Trophoblast cell (in vitro differentiated cells and primary cell): ENCODE results near the gene MXI1.
"Not testable (repeated sequence)": the region's sequence is repeated elsewhere in the genome, so short reads cannot be mapped to it uniquely, and the experiment has no call there.

Experiments
- DNase-seq, 2 donors: peaks; one replicate each; pipeline ENCODE4 v3.0.0-alpha.2; 2016
- H2AFZ ChIP-seq: 2 replicates; pipeline ENCODE4 v1.6.1; 2013; ENCODE audit warnings: low read length, moderate library complexity, mild to moderate bottlenecking; ENCODE audit not compliant: insufficient read depth, poor library complexity
- H2AK5ac ChIP-seq: 2 replicates; pipeline ENCODE4 v1.6.1; 2013; ENCODE audit warnings: mild to moderate bottlenecking, low read length
- H2BK120ac ChIP-seq: 2 replicates; pipeline ENCODE4 v1.6.1; 2013; ENCODE audit warnings: low read length, mild to moderate bottlenecking, moderate library complexity; ENCODE audit not compliant: insufficient read depth, poor library complexity
- H2BK12ac ChIP-seq: 2 replicates; pipeline ENCODE4 v1.6.1; 2013; ENCODE audit warnings: mild to moderate bottlenecking, low read length, moderate library complexity
- H2BK5ac ChIP-seq: 2 replicates; pipeline ENCODE4 v1.6.1; 2013; ENCODE audit warnings: low read length, low read depth, moderate library complexity, mild to moderate bottlenecking; ENCODE audit not compliant: poor library complexity
- H3K14ac ChIP-seq: 2 replicates; pipeline ENCODE4 v1.6.1; 2013; ENCODE audit warnings: mild to moderate bottlenecking, low read length
- H3K18ac ChIP-seq: 2 replicates; pipeline ENCODE4 v1.6.1; 2013; ENCODE audit warnings: mild to moderate bottlenecking, low read length
- H3K23ac ChIP-seq: 2 replicates; pipeline ENCODE4 v1.6.1; 2013; ENCODE audit warnings: low read length
- H3K27ac ChIP-seq: 2 replicates; pipeline ENCODE4 v1.5.1; 2013; ENCODE audit warnings: low read depth, mild to moderate bottlenecking, inconsistent platforms, low read length, moderate library complexity
- H3K27me3 ChIP-seq: 2 replicates; pipeline ENCODE4 v1.6.1; 2013; ENCODE audit warnings: inconsistent platforms, mild to moderate bottlenecking, low read length, moderate library complexity; ENCODE audit not compliant: insufficient read depth
- H3K36me3 ChIP-seq, 2 experiments: 1 replicate in 1 of 2; 2 replicates in 1 of 2; pipeline ENCODE4 v1.6.1; 2013; ENCODE audit warnings: low read length in 2 of 2, mild to moderate bottlenecking in 2 of 2, moderate library complexity in 1 of 2; ENCODE audit not compliant: insufficient read depth in 2 of 2, control insufficient read depth in 1 of 2
- H3K4ac ChIP-seq: 2 replicates; pipeline ENCODE4 v1.6.1; 2013; ENCODE audit warnings: low read depth, mild to moderate bottlenecking, low read length, moderate library complexity
- H3K4me1 ChIP-seq, 2 experiments: 1 replicate in 1 of 2; 2 replicates in 1 of 2; pipeline ENCODE4 v1.6.1; 2013; ENCODE audit warnings: low read length in 2 of 2, mild to moderate bottlenecking in 2 of 2, moderate library complexity in 1 of 2; ENCODE audit not compliant: insufficient read depth in 2 of 2, control insufficient read depth in 1 of 2
- H3K4me2 ChIP-seq: 2 replicates; pipeline ENCODE4 v1.6.1; 2013; ENCODE audit warnings: inconsistent platforms, mild to moderate bottlenecking, low read length, moderate library complexity
- H3K4me3 ChIP-seq: 2 replicates; pipeline ENCODE4 v1.5.1; 2013; ENCODE audit warnings: mild to moderate bottlenecking, low read depth, low read length, inconsistent platforms
- H3K79me1 ChIP-seq: one replicate; pipeline ENCODE4 v1.6.1; 2013; ENCODE audit warnings: low read length
- H3K79me2 ChIP-seq: 2 replicates; pipeline ENCODE4 v1.6.1; 2013; ENCODE audit warnings: low read length, mild to moderate bottlenecking; ENCODE audit not compliant: control insufficient read depth, insufficient read depth, poor library complexity
- H3K9ac ChIP-seq: 2 replicates; pipeline ENCODE4 v1.6.1; 2013; ENCODE audit warnings: mild to moderate bottlenecking, low read length
- H3K9me3 ChIP-seq: 2 replicates; pipeline ENCODE4 v1.6.1; 2013; ENCODE audit warnings: low read depth, mild to moderate bottlenecking, control low read depth, inconsistent platforms, low read length; ENCODE audit not compliant: insufficient read depth
- H4K12ac ChIP-seq: 2 replicates; pipeline ENCODE4 v1.6.1; 2013; ENCODE audit warnings: low read depth, mild to moderate bottlenecking, low read length, moderate library complexity
- H4K8ac ChIP-seq: 2 replicates; pipeline ENCODE4 v1.6.1; 2013; ENCODE audit warnings: low read depth, mild to moderate bottlenecking, low read length, moderate library complexity
- H4K91ac ChIP-seq: one replicate; pipeline ENCODE4 v1.6.1; 2013; ENCODE audit warnings: low read depth, mild to moderate bottlenecking, low read length, moderate library complexity
- WGBS: extraction: QIAGEN DNeasy Blood & Tissue Kit; methylation state at CpG from one replicate; pipeline ENCODE4 v1.1.7; 2013; ENCODE audit warnings: missing lambda C conversion rate; ENCODE audit not compliant: insufficient read length, insufficient coverage; ENCODE audit errors: extremely low coverage; 5-methylcytosine and 5-hydroxymethylcytosine counted together

The MXI1 gene

GRCh38 chr10:110181911-110182310 lies 25.5 kb upstream of the MXI1 start:
- Histone ChIP-seq H2AK5ac (no peak overlapping the region), H3K4ac (no peak overlapping the region), H2BK5ac (no peak overlapping the region), H2BK12ac (no peak overlapping the region), H3K18ac (no peak overlapping the region), H3K4me3 (no peak overlapping the region), H3K79me2 (no peaks in the 10 kb centered on the region), H3K36me3 (no peaks in the 10 kb centered on the region), H4K8ac (no peak overlapping the region), H4K91ac (no peak overlapping the region), H3K9ac (no peak overlapping the region), H3K27ac (no peak overlapping the region), H3K4me1 (no peaks in the 10 kb centered on the region), H2AFZ (no peak overlapping the region), H3K14ac (no peak overlapping the region), H3K9me3 (no peaks in the 10 kb centered on the region), H2BK120ac (no peak overlapping the region), H3K4me2 (no peak overlapping the region), H3K23ac (no peak overlapping the region), H4K12ac (no peak overlapping the region), H3K79me1 (no peaks in the 10 kb centered on the region), H3K27me3 (no peaks in the 10 kb centered on the region)
- WGBS, result no CpG with 5 or more reads among the region's 5 CpGs
- DNase-seq, result peak; percentile 66 to 84

- Histone ChIP-seq H2BK12ac (no peak overlapping the region), H2BK5ac (no peak overlapping the region), H3K9ac (no peak overlapping the region), H2BK120ac (no peak overlapping the region), H3K4me2 (no peak overlapping the region), H3K4ac (no peak overlapping the region), H3K36me3 (no peaks in the 10 kb centered on the region), H3K27ac (no peak overlapping the region), H3K79me2 (no peaks in the 10 kb centered on the region), H4K12ac (no peak overlapping the region), H3K27me3 (no peaks in the 10 kb centered on the region), H2AFZ (no peak overlapping the region), H3K9me3 (no peaks in the 10 kb centered on the region), H4K8ac (no peak overlapping the region), H3K4me1 (no peaks in the 10 kb centered on the region), H3K18ac (no peak overlapping the region), H3K23ac (no peak overlapping the region), H3K79me1 (no peaks in the 10 kb centered on the region), H3K14ac (no peak overlapping the region), H2AK5ac (no peak overlapping the region), H4K91ac (no peak overlapping the region), H3K4me3 (no peak overlapping the region)
- WGBS, result no CpG with 5 or more reads among the region's 6 CpGs
- no peak for DNase-seq
Observed at GRCh38 chr10:110184398-110184797, 23.0 kb upstream of the MXI1 start.

GRCh38 chr10:110185646-110186182 lies 21.7 kb upstream of the MXI1 start:
- not testable (repeated sequence) for H3K27ac ChIP-seq, H3K79me2 ChIP-seq, H3K36me3 ChIP-seq, DNase-seq, H2BK120ac ChIP-seq, H2BK5ac ChIP-seq, H3K4ac ChIP-seq, H2AFZ ChIP-seq, H3K4me1 ChIP-seq, H3K79me1 ChIP-seq, H4K91ac ChIP-seq, H4K12ac ChIP-seq, H4K8ac ChIP-seq, H3K4me2 ChIP-seq, H3K9me3 ChIP-seq, H2AK5ac ChIP-seq, H3K23ac ChIP-seq, H3K4me3 ChIP-seq, H3K9ac ChIP-seq, H3K14ac ChIP-seq, H3K27me3 ChIP-seq, H3K18ac ChIP-seq, H2BK12ac ChIP-seq
- no CpG with 5 or more reads among the region's 2 CpGs for WGBS

- H3K4me2 ChIP-seq, result no peak overlapping the region
- DNase-seq, result no peak
- H2BK120ac ChIP-seq, result no peak overlapping the region
- H2BK12ac ChIP-seq, result no peak overlapping the region
- H3K27me3 ChIP-seq, result no peaks in the 10 kb centered on the region
- H3K9ac ChIP-seq, result no peak overlapping the region
- no peak overlapping the region for H4K91ac ChIP-seq
- no peaks in the 10 kb centered on the region for H3K4me1 ChIP-seq
- no peak overlapping the region for H2AK5ac ChIP-seq
- H3K4ac ChIP-seq, result no peak overlapping the region
- H3K14ac ChIP-seq, result no peak overlapping the region
- no peak overlapping the region for H3K27ac ChIP-seq
- H3K23ac ChIP-seq, result no peak overlapping the region
- no peak overlapping the region for H3K4me3 ChIP-seq
- no peaks in the 10 kb centered on the region for H3K79me1 ChIP-seq
- no peak overlapping the region for H2BK5ac ChIP-seq
- no peak overlapping the region for H2AFZ ChIP-seq
- no peak overlapping the region for H4K8ac ChIP-seq
- H3K79me2 ChIP-seq, result no peaks in the 10 kb centered on the region
- H3K18ac ChIP-seq, result no peak overlapping the region
- peaks cover 3% of the 10 kb centered on the region for H3K9me3 ChIP-seq
- H4K12ac ChIP-seq, result no peak overlapping the region
- WGBS, result no CpG with 5 or more reads among the region's 3 CpGs
- no peaks in the 10 kb centered on the region for H3K36me3 ChIP-seq
Observed at GRCh38 chr10:110190170-110190569, 17.2 kb upstream of the MXI1 start.
